Measurements from ENCODE around the gene TEDC1.

Gene TEDC1

GRCh38 chr14:105486163-105486973 lies 4.7 kb upstream of the TEDC1 start, which contains the start of gene CRIP1:
Gene CRIP1 (plus strand): TSS chr14:105486886. CDS start chr14:105487260, 374 bp downstream.
- DNase-seq, result no peak

DNA sequence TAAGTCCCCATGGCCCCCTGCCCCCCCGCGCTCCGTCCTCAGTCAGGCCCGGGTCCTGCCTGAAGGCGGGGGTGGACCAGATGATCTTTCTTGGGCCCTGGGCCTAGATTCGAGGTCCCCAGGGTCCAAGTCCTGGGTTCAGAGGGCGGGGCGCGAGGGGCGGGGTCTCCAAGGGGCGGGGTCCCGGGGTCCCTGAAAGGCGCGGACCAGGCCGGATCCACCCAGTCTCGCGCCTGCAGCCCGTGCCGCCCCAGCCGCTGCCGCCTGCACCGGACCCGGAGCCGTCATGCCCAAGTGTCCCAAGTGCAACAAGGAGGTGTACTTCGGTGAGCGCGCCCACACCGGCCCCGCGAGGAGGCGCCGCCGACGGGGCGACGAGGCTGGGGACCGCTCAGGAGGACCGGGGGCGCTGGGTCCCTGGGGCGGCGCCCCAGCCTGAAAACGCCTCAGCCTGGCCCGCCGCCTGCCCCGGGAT lies 4.0 kb upstream of the TEDC1 start:
- DNase-seq, result no peak

DNA sequence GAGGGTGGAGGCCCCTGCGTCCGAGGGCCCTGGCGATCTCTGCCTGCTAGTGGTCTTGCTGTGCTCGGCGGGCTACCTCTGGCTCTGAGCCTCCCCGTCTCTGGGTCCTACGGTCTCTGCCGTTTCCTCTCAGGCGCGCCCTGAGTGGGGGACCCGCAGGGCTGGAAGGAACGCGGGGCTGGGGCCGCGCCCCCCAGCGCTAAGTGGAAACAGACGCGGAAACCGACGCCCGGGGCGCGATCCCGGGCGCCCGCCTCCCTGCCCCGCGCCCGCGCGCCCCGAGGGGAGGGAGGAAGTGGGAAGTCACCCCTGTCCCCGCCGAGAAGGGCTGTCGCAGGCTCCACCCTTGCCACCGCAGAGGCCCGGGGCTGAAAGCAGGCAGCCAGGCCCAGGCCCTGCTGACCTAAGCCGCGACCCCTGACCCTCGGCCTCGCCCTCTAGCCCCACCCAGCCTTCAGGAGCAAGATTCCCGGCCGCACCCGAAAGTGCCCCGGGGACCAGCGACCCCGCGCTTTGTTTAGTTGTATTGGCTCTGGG lies 3.5 kb upstream of the TEDC1 start:
- DNase-seq, result peak; percentile 47 to 70

GRCh38 chr14:105487986-105488777 lies 2.9 kb upstream of the TEDC1 start:
- no peak for DNase-seq

- no peak for DNase-seq
Measured at GRCh38 chr14:105488781-105489541, 2.1 kb upstream of the TEDC1 start.

DNA sequence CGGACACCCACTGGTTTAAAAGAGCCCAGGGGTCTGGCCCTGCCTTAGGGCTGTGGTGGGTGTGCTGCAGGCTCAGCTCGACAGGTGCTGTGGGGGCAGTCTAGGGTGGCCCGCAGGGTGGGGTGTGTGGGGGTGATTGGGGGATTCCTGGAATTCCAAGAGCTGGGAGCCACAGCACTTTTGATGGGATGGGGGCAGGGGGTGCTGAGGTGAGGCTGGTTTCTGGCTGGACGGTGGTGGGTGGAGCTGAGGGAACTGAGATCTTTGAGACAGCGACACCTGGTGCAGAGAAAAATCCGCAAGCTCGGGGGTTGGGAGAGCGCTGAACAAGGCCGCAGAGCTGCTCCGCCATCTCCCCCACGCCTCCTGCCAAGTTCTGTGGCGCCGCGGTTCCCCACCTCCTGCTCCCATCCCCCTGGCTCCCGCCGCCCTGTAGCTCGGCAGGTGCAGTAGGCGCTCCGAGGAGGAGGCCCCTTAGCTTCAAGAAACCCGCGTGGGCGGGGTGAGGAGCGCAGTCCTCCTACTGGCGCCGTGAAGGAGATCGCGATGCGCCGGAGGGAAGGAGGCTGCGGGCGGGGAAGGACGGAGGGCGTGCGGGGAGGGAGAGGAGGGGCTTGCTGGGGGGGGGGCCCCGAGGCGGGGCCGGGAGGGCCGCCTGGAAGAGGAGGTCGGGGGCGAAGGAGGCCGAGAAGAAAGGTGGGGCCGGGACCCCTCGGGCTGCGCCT lies 1.3 kb upstream of the TEDC1 start:
- peak; percentile 72 to 80 for DNase-seq

- DNase-seq, result no peak
Measured at GRCh38 chr14:105490267-105490571, 827 bp upstream of the TEDC1 start.

DNA sequence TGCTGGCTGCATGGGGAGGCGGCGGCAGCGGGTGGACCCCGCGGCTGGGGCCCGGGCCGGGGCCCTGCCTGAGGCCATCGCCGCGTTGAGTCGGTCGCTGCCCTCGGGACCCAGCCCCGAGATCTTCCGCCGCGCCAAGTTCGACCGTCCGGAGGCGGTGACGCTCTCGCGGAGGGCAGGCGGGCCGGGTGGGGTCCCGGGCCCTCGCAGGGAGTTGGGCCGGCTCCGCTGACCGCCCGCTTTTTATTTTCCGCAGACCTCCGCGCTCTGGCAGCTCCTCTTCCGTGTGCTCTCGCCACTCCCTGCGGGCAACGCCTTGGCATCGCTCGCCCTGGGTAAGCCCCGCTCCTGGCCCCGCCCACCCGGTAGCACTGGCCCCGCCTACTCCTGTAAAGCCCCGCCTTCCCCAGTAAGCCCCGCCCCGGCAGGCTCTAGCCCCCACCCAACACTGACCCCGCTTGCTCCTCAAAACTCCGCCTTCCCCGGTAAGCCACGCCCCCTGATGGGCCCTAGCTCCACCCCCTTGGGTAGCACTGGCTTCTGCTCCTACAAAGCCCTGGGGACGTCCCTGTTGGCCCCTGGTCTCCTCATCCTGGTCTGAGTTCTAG lies 424 bp downstream of the TEDC1 start:
- DNase-seq, result peak; percentile 45 to 46

GRCh38 chr14:105492031-105492970 lies 1.3 kb downstream of the TEDC1 start:
- DNase-seq, result no peak

GRCh38 chr14:105492971-105493871 lies 2.2 kb downstream of the TEDC1 start:
- DNase-seq, result no peak

GRCh38 chr14:105493921-105494605 lies 3.0 kb downstream of the TEDC1 start:
- no peak for DNase-seq

GRCh38 chr14:105494606-105494929 lies 3.5 kb downstream of the TEDC1 start:
- DNase-seq, result no peak

DNA sequence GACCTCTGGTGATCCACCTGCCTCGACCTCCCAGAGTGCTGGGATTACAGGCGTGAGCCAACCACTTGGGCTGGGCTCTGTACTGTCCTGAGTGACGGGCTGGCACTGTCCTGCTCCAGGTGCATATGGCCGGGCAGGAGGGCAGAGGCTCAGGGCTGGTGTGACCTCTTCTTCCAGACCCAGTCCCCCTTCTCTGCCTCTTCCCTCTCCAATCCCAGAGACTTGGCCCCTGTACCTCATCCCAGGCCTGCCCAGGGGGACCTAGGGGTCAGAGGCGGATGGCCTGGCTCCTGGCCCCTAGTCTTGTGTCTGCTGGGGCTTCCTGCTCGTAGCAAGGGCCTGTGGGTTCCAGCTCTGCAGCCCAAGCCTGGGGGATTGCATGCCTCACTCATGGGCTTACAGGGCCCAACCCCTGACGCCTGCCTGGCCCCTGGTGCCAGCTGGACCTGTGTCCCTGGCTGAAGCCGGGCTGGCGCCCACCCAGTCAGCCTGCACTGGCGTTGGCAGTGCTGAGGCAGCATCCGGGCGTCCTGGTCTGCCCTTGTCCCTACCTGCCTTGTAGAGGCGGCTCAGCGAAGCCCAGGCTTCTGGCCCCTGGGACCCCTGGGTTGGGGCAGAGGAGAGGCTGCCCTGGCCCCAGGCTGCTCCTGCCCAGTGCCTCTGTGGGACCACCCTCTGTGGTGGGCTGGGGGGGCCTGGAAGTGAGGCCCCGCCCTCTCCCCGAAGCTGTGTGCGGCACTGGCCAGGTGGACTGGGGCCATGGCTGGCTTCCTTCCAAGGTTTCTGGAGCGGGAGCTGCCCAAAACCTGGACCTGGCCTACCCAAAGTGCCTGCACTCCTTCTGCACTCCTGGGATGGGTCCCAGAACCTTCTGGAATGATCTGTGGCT lies 4.3 kb downstream of the TEDC1 start:
- no peak for DNase-seq

DNA sequence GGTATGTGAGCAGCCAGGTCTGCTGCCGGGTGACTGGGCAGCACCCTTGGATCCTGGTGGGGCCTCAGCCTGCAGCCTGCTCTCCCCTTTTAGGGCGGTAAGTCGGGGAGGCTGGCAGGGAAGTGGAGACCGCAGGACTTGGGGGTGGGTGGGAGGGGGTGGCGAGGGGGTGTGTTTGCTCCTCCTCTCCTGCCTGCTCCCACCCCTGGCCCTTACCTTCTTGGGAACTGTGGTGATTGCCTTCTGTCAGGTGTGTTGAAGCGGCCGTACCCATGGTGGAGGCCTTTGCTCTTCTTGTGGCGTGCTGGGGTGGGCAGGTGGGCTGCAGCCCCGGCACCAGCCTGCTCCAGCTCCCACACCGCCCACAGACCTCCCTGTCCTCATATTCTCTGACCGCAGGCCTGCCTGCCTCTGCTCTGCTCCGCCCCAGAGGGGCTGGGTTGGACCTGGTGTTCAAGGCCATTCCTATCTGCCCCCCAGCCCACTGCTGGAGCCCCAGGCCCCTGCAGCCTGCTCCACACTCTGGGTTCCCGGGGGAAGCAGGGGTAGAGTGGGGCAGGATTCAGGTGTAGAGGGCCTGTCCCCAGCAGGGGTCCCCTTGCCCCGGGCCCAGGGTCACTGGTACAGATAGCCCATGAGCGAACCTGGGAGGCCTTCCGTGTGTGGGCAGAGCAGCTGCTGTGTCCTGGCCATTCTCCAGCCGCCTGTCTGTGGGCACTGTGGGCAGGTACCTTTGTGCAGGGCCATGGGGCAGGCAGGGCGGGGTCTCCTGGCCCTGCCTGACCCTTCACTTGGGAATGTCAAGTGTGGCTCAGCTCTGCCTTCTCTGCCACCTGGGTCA lies 5.2 kb downstream of the TEDC1 start:
- DNase-seq, result no peak

DNA sequence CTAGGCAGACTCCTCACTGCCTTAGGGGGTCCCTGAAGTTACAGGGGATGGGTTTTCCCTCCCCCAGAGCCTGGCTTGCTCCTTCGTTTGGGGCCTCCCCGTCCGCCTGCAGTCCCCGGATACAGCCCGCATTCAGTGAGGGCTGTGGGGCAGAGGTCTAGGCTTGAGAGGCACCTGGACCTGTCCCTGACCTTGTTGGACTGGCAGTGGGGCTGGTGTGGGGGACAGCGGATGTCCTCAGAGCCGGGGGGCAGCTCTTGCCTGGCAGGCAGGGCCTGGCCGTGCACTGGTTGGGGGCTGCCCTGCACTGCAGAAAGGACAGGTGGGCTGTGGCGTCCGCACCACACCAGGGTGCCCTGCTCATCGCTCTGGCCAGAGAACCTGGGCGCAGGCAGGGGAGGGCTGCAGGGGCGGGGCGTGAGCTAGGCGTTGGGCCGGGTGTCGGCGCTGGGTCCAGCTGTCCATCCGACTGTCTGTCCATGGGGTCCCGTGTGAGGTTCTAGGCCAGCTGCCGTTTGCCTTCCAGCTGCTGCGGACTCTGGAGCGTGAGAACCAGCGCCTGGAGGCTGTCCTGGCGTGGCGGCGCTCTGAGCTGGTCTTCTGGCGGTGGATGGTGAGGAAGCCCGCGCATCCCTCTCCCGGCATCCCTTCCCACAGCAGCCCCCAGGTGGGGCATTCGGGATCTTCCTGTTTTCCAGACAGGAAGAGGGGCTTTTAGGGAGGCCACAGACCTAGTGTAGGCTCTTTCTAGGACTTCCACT lies 6.0 kb downstream of the TEDC1 start:
- no peak for DNase-seq
